HepG2 (cell line): Measurements from ENCODE around the gene PPP1R27. TPM values are rescaled to one million over a fixed set of nuclear protein-coding genes. Genes with fewer than 3 reads are reported as not detected.

Experiments used
- DRAP1 ChIP-seq: IDR thresholded peaks from 2 replicates; pipeline ENCODE4 v1.6.1; 2016; ENCODE audit warnings: missing genetic modification reagents, missing compliant biosample characterization
- ELF1 ChIP-seq: sonication (generic); formaldehyde crosslinking; IDR thresholded peaks from 2 replicates; pipeline ENCODE4 v1.4.0; 2020; ENCODE audit warnings: missing genetic modification reagents
- EZH2 ChIP-seq: conservative IDR thresholded peaks from 2 replicates; pipeline ENCODE4 v1.6.1; 2012; ENCODE audit warnings: mild to moderate bottlenecking, low read depth, low read length, moderate library complexity
- FOXM1 ChIP-seq: sonication (generic); formaldehyde crosslinking; IDR thresholded peaks from 2 replicates; pipeline ENCODE4 v1.5.0; 2020; ENCODE audit warnings: missing genetic modification reagents
- FOXP4 ChIP-seq: sonication (generic); formaldehyde crosslinking; IDR thresholded peaks from 2 replicates; pipeline ENCODE4 v1.4.0; 2020; ENCODE audit warnings: missing genetic modification reagents
- HNF4A ChIP-seq: sonication (generic); formaldehyde crosslinking; IDR thresholded peaks from 2 replicates; pipeline ENCODE4 v1.4.0; 2020; ENCODE audit warnings: missing genetic modification reagents
- HNRNPL ChIP-seq: fragments of 200-400 bp; formaldehyde crosslinking; IDR thresholded peaks from 2 replicates; pipeline ENCODE4 v1.6.1; 2017; ENCODE audit warnings: mild to moderate bottlenecking, low read depth, low read length
- KDM2A ChIP-seq: sonication (generic); formaldehyde crosslinking; IDR thresholded peaks from 2 replicates; pipeline ENCODE4 v1.4.0; 2020; ENCODE audit warnings: low read depth, missing genetic modification reagents, borderline replicate concordance
- MXD1 ChIP-seq: sonication (generic); formaldehyde crosslinking; IDR thresholded peaks from 2 replicates; pipeline ENCODE4 v1.4.0; 2020; ENCODE audit warnings: mild to moderate bottlenecking, missing genetic modification reagents
- MYC ChIP-seq: sonication (generic); formaldehyde crosslinking; IDR thresholded peaks from 2 replicates; pipeline ENCODE4 v1.9.0; 2021; ENCODE audit warnings: missing genetic modification reagents, borderline replicate concordance
- NCOA2 ChIP-seq: sonication (generic); formaldehyde crosslinking; IDR thresholded peaks from 2 replicates; pipeline ENCODE4 v1.8.0; 2022; ENCODE audit warnings: inconsistent platforms
- RXRB ChIP-seq: IDR thresholded peaks from 2 replicates; pipeline ENCODE4 v1.6.1; 2016; ENCODE audit warnings: borderline replicate concordance, missing genetic modification reagents, missing compliant biosample characterization
- SMC3 ChIP-seq: IDR thresholded peaks from 2 replicates; pipeline ENCODE4 v1.6.1; 2011; ENCODE audit warnings: low read length, improper control_type of control experiment
- SRSF1 ChIP-seq: fragments of 200-400 bp; formaldehyde crosslinking; optimal IDR thresholded peaks from 2 replicates; pipeline ENCODE3; 2017; ENCODE audit warnings: mild to moderate bottlenecking, low read depth, low read length, moderate library complexity
- XRCC5 ChIP-seq: fragments of 200-400 bp; formaldehyde crosslinking; optimal IDR thresholded peaks from 2 replicates; pipeline ENCODE3; 2017; ENCODE audit warnings: mild to moderate bottlenecking, low read length
- ZBTB34 ChIP-seq: sonication (generic); formaldehyde crosslinking; IDR thresholded peaks from 2 replicates; pipeline ENCODE4 v1.8.0; 2022; ENCODE audit warnings: mild to moderate bottlenecking, missing genetic modification reagents
- ZBTB7B ChIP-seq: sonication (generic); formaldehyde crosslinking; IDR thresholded peaks from 2 replicates; pipeline ENCODE4 v1.4.0; 2020; ENCODE audit warnings: missing genetic modification reagents
- ZNF232 ChIP-seq: sonication (generic); formaldehyde crosslinking; IDR thresholded peaks from 2 replicates; pipeline ENCODE4 v1.4.0; 2020; ENCODE audit warnings: missing genetic modification reagents, borderline replicate concordance
- ZNF362 ChIP-seq: sonication (generic); formaldehyde crosslinking; IDR thresholded peaks from 2 replicates; pipeline ENCODE4 v1.4.0; 2020; ENCODE audit warnings: missing genetic modification reagents, mild to moderate bottlenecking, borderline replicate concordance
- ZNF747 ChIP-seq: sonication (generic); formaldehyde crosslinking; IDR thresholded peaks from 2 replicates; pipeline ENCODE4 v1.8.1; 2023; ENCODE audit warnings: missing genetic modification reagents, mild to moderate bottlenecking, borderline replicate concordance
- ZNF766 ChIP-seq: sonication (generic); formaldehyde crosslinking; IDR thresholded peaks from 2 replicates; pipeline ENCODE4 v1.5.0; 2020; ENCODE audit warnings: missing genetic modification reagents, borderline replicate concordance
- ZNF780A ChIP-seq: sonication (generic); formaldehyde crosslinking; IDR thresholded peaks from 2 replicates; pipeline ENCODE4 v1.8.0; 2022; ENCODE audit warnings: mild to moderate bottlenecking, missing genetic modification reagents, moderate library complexity
- polyA plus RNA-seq, 8 experiments: library from polyadenylated mRNA; depleted of rRNA in 3 of 8; stranded (reverse) in 7 of 8; unstranded in 1 of 8; fragments of >200 nt; fragmentation: Illumina TruSeq in 4 of 8; extraction: Trizol in 4 of 8; gene quantifications; 2 replicates each; pipeline versions ENCODE4 v1.2.1 to v1.2.3, GENCODE V29; 2011 to 2016; ENCODE audit warnings: low read depth in 4 of 8, missing spikeins in 1 of 8, mixed read lengths in 1 of 8; ENCODE audit not compliant: insufficient read depth in 1 of 8
- total RNA-seq, 5 experiments: library from RNA; depleted of rRNA; stranded (reverse); fragments of >200 nt; fragmentation: Illumina TruSeq; extraction: Trizol; gene quantifications; 2 replicates each; pipeline ENCODE4 v1.2.3, GENCODE V29; 2016; ENCODE audit warnings: low read depth in 1 of 5
- TF ChIP-seq, protein P1 (sequence below): IDR thresholded peaks from 2 replicates; pipeline ENCODE4 v1.6.1; 2016; ENCODE audit warnings: mild to moderate bottlenecking

The PPP1R27 gene
- total and polyA plus RNA-seq, 2 of the 13 experiments (the other 11 are each of a cell fraction or from before 2014, with no cell fraction given) = 0.17 to 1.00 TPM

- TF ChIP-seq, protein P1, sequence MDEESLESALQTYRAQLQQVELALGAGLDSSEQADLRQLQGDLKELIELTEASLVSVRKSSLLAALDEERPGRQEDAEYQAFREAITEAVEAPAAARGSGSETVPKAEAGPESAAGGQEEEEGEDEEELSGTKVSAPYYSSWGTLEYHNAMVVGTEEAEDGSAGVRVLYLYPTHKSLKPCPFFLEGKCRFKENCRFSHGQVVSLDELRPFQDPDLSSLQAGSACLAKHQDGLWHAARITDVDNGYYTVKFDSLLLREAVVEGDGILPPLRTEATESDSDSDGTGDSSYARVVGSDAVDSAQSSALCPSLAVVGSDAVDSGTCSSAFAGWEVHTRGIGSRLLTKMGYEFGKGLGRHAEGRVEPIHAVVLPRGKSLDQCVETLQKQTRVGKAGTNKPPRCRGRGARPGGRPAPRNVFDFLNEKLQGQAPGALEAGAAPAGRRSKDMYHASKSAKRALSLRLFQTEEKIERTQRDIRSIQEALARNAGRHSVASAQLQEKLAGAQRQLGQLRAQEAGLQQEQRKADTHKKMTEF (CRISPR knock-in tag) = peak; percentile 79; the same call in 1 of the 2 replicates
- TF ChIP-seq MXD1 (CRISPR knock-in tag) = peak; percentile 71
- TF ChIP-seq FOXP4 (CRISPR knock-in tag) = 0 out of 2 replicates have a peak, but pooled peaks have one; percentile 24
- TF ChIP-seq XRCC5 = peak; percentile 91
- peak; percentile 66 for TF ChIP-seq NCOA2
- TF ChIP-seq ZBTB34 (CRISPR knock-in tag) = no peak
- no peak for TF ChIP-seq ZNF362 (CRISPR knock-in tag)
- TF ChIP-seq RXRB = peak; percentile 79
- TF ChIP-seq FOXM1 (CRISPR knock-in tag) = no peak
- TF ChIP-seq HNF4A = peak; percentile 36; the same call in 1 of the 2 replicates
- TF ChIP-seq ZBTB7B (CRISPR knock-in tag) = peak; percentile 53; the same call in 1 of the 2 replicates
- TF ChIP-seq ZNF780A (CRISPR knock-in tag) = no peak
- peak; percentile 50; the same call in 1 of the 2 replicates for TF ChIP-seq KDM2A (CRISPR knock-in tag)
- TF ChIP-seq ELF1 (CRISPR knock-in tag) = peak; percentile 73
- no peak for TF ChIP-seq EZH2
- 0 out of 2 replicates have a peak, but pooled peaks have one; percentile 20 for TF ChIP-seq DRAP1
- peak; percentile 82 for TF ChIP-seq SMC3
- TF ChIP-seq MYC = peak; percentile 64; the same call in 1 of the 2 replicates
- TF ChIP-seq ZNF766 (CRISPR knock-in tag) = 0 out of 2 replicates have a peak, but pooled peaks have one; percentile 64
- TF ChIP-seq ZNF232 (CRISPR knock-in tag) = peak; percentile 44; the same call in 1 of the 2 replicates
- TF ChIP-seq SRSF1 = peak; percentile 87
- TF ChIP-seq ZNF747 (CRISPR knock-in tag) = no peak; the same call in 1 of the 2 replicates
- peak; percentile 94 for TF ChIP-seq HNRNPL
Observed at GRCh38 chr17:81821603-81822311, 13.1 kb downstream of the PPP1R27 start (continued).
